ENCODE data around the gene TFDP2.

The TFDP2 gene

DNA sequence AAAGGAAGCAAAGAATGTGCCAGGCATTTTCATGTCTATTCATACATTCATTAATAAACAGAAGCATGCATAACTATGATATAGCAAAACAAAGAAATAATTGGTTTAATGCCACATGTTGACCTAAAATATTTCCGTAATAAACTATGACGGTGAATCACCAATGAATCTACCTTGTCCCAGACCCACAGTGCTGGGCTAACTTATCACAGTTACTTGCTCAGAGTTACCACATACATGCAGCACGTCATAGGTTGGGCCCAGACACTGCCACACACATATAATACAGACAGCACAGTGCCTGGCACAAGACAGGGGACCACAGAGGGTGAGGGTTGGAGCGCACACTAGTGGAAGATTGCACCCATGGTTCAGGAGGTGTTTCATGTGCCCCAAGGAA is 186.0 kb downstream of the TFDP2 start:
- no peak for DNase-seq (ENCODE audit: low spot score)

DNA sequence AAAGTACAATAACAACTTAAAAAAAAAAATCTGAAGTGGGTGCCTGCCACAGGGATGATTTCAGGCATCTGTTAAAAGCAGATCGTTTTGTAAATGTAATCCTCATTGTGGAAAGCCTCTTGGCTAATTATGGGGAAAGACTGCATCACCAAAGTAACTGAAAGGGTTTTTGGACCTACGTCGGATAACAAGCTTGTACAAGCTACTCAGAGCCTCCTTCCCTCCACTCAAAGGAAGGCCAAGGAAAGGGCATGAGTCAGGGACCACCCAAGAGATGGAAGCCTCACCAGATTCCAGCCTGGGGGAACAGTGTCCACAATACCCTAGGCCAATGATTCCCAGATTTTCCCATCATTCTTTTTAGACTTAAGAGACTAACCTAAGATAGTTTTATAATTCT is 188.6 kb downstream of the TFDP2 start:
- DNase-seq (ENCODE audit: low spot score), result no peak

DNA sequence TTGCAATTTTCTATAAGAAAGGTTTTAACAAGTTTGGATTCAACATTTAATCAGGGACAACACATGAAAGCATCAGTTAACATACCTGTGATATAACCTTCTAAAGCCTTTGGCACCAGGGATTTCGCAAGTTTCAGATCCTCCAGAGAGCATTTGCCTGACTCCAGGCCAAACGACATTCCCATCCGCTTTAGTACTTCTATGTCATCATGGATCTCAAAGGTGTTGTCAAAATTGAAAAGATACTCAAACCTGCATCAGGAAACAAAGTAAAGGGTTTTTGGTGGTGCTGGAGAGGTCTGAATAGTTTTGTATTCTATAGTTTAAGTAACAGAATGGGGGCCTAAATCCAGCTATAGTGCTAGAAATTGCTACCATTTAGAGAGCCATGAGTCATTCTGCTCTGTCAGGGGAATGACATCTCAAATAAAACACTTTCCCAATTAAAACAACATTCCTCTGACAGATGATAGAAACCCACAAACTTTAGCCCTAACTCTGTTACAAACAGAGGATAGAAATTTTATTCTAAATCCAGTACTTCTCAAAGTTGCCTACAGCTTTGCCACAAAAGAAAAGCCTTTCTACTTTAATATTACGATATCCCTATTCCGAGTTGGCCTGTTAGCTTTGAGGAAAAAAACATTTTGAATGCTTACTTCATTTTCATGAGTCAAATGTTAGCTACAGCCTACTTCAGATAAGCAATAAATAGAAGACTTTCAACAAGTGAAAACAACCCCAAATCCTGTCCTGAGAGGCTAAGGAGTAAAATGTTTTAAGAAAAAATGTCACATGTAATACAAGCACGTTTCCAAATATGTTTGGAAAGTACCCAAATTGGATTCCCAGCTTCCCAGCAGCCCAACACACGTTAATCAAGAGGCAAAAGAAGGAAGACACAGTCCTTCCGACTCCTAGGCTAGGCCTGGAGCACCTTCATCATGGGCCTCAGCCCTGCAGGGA is 189.5 kb downstream of the TFDP2 start:
- DNase-seq (ENCODE audit: low spot score), result no peak

DNA sequence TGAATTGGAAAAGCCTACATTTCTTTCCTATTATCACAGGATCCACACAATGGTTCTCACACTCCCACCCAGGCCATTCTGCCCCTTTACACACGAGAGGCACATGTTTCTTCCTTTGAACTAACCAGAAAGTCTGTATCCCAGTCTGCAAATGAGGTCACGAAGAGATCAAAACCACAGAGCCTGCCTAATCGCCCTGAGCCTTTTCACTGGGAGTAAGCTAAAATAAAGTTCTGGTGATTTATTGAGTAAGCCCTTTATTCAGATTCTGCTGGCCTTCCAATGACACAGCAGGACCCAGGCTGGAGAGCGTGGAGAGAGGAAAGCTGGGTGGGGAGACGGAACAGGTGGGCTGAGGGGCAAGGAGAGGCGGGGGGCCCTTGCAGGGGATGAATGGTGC is 194.2 kb downstream of the TFDP2 start:
- DNase-seq (ENCODE audit: low spot score), result no peak

DNA sequence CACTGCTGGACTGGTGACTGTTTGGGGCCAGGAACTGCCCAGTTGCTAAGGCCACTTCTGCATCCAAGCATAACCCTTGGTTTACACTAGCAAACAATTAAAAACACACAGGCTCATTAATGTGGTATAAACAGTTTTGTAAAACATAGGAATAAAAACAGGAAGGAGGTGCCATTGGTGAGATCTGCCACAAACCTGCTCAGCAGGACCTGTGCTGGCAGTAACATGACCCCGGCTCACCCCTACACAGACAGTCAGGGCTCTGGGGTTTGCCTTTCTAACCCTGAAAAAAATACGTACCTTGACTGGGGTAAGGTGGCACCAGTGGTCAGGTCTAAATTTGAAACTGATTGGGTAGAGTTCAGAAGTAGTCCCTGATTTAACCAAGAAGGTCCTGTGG is 196.7 kb downstream of the TFDP2 start:
- DNase-seq (ENCODE audit: low spot score), result no peak

DNA sequence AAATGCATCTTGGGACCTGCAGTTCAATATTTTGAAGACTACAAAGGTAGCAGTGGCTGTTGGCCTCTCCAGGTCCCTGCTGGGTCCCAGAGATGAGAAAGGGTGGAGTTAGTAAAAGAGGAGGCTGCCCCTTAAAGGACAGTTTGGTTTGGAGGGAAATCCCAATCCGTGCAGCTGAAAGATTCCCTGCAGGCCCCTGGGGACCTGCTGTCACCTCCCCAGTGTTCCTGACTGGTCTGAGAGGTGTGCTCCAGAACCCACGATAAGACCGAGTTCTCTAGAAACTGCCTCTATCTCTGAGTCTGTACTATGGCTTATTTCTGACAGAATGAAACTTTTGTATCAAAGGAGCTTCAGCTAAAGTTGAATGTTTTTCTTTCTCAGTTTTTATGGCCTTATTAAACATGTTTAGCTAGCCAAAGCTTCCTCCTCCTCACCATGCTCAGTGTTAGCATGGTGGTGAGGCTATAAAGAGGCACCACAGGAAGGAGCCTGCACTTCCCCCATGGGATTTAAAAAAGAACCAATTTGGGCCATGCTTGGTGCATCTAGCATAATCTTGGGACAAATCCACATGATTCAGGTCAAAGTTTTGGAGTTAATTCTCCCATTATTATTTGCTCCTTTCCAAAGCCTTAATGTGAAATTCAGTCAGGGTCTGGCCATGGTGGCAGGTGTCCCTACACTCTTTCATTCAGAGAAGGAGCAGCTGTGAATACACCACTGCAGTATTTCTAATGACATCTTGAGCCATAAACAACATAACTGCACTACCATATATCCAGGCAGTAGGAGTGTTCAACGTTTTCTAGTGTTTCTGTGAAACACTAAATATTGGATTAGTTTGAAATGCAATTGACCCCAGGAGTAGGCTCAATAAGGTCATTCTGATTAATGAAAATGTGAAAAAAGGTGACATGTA is 198.5 kb downstream of the TFDP2 start:
- no peak for DNase-seq (ENCODE audit: low spot score)

DNA sequence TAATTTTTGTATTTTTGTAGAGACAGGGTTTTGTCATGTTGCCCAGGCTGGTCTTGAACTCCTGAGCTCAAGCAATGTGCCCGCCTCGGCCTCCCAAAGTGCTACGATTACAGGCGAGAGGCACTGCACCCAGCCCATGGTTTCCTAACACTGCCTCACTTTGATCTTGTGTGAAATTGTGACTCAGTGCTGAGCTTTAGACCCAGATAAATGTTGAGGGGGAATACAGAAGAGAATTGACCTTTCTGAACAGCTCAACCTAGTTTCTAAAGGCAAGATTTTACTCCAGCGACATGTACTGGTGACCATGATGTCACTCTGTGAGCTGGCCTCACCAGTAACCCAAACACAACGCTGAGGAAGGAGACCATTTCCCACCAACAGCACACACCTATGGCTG is 199.4 kb downstream of the TFDP2 start:
- DNase-seq (ENCODE audit: low spot score), result no peak

DNA sequence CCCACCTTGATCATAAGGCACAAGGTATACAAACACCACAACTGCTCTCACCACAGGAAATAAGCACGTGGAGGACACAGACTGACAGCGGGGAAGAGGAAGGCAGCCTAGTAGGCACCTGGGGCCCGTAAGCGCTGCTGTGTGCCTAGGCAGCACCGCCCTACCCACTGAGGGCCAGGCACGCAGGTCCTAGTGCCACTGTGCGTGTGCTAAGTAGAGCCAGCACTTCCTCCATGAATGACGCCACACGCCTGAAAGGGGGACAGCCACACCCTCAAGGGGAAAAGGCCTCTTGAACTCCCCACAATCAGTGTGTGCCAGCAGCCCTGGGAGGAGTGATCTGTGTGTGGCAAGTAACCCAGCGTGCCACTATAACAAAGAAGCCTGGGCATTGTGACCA is 199.9 kb downstream of the TFDP2 start:
- no peak for DNase-seq (ENCODE audit: low spot score)

DNA sequence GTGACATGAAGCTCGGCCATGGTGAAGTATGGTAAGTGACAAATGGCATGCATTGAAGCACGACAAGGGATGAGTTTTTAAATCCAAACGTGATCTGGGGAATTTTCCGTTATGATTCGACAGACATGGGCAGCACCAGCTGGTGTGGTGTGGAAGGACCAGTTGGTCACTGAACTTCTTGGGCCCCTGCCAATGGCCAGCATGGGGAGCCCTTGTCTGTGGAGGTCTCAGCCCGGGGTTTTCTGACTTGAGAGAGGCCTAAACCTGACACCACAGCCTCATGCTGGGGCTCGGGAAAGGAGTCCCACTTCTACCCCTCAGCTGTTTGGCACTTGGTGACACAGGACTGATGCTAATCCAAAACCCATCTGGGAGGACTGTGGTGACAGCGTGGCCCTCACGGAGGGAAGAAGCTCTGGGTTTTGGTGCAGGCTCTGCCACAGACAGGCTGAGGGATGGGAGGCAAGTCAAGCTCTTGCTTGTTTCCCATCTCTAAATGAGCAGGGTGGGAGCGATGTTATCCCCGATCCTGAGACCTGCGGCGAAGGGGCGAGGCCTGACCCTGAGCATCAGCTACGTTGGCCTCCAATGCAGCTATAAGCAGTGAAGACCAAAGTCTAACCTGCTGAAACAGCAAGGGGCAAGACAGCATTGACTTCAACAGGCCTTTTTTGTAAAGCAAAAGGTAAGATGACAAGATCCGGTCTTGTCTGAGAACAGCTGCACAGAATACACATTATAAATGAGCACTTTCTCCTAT is 203.4 kb downstream of the TFDP2 start:
- no peak for DNase-seq (ENCODE audit: low spot score)

DNA sequence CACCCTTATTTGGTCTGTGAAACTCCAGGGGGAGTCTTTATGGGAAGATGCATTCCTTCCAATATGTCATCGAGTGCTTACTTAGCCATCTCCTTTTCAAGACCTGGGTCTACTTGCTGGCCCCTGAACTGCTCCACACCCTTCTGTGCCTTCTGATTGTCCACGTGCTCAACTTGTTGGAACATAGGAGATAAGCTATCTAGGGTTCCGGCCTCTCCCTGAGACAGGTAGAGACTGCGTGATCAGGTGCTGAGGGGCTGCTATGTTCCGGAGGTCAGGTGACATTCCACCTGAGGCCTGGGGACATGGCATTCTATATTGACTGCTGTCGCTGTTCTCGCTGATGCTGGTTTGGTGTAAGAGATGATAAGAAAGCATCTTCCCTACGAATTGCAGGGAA is 207.3 kb downstream of the TFDP2 start:
- DNase-seq (ENCODE audit: low spot score), result no peak

DNA sequence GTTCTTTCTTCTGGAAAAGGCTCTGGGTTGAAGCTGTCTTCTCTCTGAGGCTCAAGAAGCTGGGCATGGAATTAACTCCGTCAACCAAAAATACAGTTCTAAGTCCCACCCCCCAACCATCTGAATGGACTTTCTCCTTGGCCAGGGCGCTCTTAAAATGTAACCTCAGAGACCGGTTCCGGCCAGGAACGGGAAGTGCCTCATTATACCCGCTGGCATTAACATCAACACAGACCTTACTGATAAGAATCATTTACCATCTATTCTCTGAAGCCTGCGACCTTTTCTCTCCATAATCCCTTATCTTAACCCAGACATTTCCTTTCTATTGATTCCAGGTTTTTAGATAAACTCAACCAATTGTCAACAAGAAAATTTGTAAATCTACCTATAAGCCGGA is 208.3 kb downstream of the TFDP2 start:
- DNase-seq (ENCODE audit: low spot score), result no peak

DNA sequence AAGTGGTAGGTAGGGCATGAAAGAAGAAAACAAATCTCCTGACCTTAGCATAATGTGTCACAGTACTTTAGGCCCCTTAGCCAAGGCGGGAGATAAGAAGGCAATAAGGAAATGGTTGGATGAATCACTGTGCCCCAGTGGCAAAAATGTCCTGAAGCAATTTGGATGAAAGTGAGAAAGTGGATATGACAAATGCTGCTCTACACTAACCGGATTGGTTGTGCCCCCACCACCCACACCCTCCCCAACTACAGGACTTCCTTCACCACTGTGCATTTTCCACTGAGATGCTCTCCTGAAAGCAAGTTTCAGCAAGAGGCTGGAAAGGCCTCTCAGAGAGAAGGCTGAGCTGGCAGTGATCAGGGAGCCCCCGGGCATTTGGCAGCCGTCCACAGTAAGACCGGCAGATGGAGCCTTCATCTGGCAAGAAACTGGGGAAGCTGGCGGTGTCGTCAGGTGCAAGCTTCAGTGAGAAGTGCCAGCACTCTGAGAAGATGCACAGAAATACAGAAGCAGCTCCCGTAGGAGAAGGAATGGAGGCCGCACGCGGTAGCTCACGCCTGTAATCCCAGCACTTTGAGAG is 209.1 kb downstream of the TFDP2 start:
- DNase-seq (ENCODE audit: low spot score), result peak; percentile 48

DNA sequence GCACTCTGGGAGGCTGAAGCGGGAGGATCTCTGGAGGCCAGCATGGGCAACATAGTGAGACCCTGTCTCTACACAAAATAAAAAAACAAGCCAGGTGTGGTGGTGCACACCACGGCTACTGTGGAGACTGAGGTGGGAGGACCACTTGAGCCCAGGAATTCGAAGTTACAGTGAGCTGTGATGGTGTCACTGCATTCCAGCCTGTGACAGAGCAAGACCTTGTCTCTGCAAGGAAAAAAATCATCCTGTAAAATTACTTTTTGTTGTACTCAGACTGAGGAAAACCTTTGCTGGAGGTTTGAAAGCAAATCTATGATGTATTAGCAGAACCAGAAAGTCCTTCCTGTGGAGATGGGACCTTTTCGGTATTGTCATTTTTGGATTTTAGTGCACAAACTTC is 209.6 kb downstream of the TFDP2 start:
- DNase-seq (ENCODE audit: low spot score), result no peak

DNA sequence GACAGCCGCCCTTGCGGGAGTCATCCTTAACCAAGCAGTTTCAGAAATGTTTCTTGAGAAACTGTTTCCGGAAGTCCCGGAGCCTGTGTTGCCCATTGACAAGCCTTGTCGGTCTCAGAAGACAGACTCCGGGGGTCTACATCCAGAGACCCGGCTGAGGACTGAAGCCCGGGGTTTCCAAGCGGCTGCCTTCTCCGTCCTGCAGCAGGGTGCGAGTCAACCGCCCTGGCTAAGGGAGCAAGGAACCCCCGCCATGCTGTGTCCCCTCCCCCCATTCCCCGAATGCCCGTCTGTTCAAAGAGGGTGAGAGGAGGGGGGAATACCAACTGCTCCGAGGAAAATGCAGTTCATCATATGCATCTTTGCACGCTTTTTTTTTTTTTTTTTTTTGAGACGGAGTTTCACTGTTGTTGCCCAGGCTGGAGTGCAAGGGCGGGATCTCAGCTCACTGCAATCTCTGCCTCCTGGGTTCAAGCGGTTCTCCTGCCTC is 211.3 kb downstream of the TFDP2 start:
- no peak for DNase-seq (ENCODE audit: low spot score)

DNA sequence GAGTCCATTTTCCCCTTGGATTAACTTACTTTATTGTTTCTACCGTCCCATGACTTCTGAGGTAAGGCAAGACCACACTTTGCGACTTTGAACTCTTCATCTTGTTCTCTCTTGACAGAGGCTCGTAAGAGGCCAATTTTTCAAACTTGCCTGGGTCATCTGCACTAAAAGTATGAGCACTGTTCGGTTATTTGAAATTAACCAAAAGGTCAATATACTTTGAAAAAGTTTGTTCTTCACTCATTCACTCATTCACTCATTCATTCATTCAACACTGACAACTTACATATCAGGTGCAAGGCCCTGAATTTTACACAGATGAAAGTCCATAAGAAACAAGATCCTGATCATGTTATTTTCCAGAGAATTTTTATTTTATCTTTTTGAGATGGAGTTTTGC is 215.0 kb downstream of the TFDP2 start:
- DNase-seq (ENCODE audit: low spot score), result no peak

DNA sequence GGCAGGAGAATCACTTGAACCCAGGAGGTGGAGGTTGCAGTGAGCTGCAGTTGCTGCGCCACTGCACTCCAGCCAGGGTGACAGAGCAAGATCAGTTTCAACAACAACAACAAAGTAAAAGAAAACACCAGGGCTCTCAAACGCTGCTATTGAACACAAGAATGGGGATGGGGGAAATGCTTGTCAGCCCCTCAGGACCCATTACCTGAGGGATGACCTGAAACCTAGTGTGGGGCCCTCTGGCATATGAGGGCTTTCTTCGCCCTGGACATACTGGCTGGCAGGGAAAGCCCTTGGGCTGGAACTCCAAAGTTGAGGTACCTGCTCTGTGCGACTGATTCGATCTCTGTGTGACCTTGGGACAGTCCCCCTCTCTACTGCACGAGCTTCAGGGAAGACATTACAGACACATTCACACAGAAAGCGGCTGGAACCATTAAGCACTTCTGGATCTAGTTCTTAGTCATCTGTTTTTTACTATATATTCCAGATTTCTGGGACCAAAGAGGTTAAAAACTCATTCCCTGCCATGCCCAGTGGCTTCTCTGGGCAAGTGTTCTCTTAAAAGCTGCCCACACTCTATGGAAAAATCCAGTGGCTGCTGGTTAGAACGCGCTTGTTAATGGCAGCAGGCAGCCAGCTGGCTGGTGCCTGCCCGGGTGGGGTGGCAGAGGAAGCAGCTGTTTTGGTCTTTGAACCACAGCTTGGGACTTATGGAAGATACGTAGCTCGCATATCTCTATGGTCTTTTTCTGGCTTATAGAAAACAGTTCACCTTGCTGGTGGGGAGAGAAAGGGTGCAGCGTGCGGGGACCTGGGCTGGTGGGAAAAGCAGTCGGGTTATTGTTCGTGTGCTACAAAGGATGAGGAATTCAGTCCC is 215.7 kb downstream of the TFDP2 start:
- no peak for DNase-seq (ENCODE audit: low spot score)

DNA sequence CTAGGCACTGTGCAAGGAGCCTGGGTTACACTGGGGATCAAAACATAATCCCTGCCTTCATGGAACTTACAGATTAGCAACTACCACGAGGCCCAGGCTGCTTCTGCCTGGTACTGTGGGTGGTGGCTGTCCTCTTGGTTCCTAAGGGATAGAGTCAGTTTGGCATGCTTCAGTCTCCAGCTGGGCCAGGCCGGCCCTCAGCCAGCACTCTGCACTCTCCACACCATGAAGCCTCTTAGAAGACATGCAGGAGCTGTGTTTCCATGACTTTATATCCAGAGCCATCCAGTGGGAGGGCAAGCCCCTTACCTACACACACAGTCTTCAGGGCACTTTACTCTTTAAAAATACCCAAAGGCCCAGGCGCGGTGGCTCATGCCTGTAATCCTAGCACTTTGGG is 218.5 kb downstream of the TFDP2 start:
- no peak for DNase-seq (ENCODE audit: low spot score)

DNA sequence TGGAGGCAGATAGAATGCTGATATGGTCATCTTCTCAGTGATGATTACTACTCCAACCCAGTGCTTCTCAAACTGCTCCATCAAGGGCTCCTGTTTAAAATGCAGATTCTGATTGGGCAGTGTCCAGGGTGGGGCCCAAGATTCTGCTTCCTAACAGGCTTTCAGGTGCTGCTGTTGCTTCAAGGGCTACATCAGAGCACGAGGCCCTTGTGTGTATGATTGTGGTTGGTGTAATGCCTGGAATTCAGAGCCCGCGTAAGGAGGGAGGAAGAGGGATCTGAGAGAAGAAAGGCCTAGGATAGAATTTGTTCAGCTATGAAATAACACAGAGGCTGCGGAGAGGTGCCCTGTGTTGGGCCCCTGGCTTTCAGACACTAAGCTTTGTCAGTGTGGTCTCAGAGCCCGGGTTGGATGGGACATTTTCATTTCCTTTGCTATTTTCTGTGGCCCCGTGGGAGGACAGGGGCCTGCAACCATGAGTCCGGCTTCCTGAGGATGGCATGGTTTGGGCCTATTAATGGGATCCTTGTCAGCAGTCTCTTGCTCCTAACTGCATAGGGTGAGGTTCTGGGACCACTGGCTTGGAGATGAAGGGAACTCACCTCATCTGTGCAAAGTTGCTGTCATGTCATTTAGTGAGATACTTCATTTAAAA is 219.9 kb downstream of the TFDP2 start:
- no peak for DNase-seq (ENCODE audit: low spot score)

DNA sequence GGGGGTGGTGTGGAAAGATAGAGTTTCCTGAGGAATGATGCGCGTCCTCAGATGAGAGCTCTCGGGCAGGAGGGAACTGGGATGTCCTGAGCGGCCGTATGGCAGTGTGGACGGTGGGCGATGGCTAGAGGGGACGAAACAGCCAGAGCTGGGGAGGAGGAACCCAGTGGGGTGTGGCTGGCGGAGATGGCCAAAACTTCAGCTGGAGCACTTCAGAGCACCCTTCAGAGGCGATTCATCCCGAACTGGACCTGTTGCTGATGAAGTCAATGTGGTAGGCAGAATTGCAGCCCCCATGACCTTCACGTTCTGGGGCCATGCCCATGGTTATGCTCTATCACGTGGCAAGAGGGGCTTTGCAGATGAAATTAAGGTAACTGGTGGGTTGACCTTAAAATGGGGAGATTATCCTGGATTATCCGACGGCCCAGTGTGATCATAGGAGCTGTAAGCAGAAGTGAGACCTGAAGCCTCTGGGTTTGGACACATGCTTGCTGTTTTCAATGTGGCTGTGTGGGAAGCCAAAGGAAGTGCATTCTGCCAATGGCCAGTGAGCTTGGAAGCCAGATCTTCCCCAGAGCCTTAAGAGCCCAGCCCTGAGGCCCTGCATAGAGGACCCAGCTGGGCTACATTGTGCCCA is 220.6 kb downstream of the TFDP2 start:
- DNase-seq (ENCODE audit: low spot score), result no peak

DNA sequence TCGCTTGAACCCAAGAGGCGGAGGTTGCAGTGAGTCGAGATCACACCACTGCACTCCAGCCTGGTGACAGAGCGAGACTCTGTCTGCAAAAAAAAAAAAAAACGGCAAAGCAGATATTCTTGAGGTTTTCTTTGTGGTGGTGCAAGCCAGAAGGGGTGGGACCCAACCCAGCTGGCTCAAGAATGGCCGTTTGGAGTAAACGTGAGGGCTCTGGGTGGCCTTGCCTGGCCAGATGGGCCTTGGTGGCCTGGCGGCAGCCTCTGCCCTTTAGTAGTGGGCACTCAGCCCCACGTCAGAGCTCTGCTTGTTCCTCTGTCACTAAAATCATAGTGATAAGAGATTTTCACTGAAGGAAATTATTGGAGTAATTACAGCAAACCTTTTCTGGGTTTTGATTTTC is 222.4 kb downstream of the TFDP2 start:
- no peak for DNase-seq (ENCODE audit: low spot score)

Data from NAMALWA (cell line).